ENCODE data around the gene ANXA1.

Gene ANXA1

DNA sequence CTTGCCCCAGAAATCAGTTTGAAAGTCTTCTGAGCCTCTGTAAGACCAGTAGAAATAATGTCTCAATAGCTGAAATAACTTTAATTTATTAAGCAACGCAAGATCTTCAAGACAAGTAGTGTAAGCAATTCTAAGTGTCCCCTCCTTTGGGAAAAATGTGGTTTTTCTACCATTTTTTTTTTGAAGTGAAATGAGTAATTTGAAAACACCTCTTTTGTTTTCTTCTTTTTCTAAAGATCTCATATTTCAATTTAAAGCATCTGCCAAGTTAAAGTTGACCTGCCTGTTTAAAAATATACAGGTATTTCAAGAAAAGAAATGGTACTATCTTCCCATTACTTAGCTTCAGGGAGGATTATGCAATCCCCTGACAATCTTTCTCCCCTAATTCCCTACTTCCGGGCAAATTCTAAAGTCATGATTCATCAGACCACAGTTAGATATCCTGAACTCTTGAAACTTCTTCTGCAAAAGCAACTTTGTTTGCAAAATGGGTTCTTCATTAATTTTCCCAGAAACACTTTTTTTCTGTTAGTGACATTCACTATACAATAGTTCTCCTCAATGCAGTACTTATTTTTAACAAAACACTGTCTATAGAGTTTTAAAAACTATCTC is 7.8 kb upstream of the ANXA1 start:
- H2AFZ ChIP-seq (ENCODE audit: low read length) = no peak overlapping the region
- H3K36me3 ChIP-seq (ENCODE audit: insufficient read depth, low read length) = no peaks in the 10 kb centered on the region
- H3K79me2 ChIP-seq (ENCODE audit: insufficient read depth, low read length) = no peaks in the 10 kb centered on the region
- no peak overlapping the region for H3K27ac ChIP-seq (ENCODE audit: low read depth, low read length, poor library complexity, severe bottlenecking)
- no peaks in the 10 kb centered on the region for H3K27me3 ChIP-seq (ENCODE audit: insufficient read depth, low read length)
- no peak overlapping the region for H3K9ac ChIP-seq (ENCODE audit: low read length)
- no peaks in the 10 kb centered on the region for H3K9me3 ChIP-seq (ENCODE audit: low read length)
- no peaks in the 10 kb centered on the region for H3F3A ChIP-seq (ENCODE audit: insufficient read depth, low read length)
- H3K4me1 ChIP-seq (ENCODE audit: insufficient read depth, low read length, severe bottlenecking) = peaks cover 8% of the 10 kb centered on the region
- H3K4me3 ChIP-seq (ENCODE audit: low read depth, low read length, poor library complexity, severe bottlenecking) = no peak overlapping the region
- H3K4me2 ChIP-seq (ENCODE audit: low read length) = no peak overlapping the region
- H3K9me2 ChIP-seq (ENCODE audit: low read depth, low read length) = no peaks in the 10 kb centered on the region
- H4K20me1 ChIP-seq (ENCODE audit: insufficient read depth, low read length) = no peaks in the 10 kb centered on the region
- no peak for TF ChIP-seq EZH2 (IDR thresholded peaks at IDR 0.05; ENCODE audit: borderline replicate concordance, low read length)
- TF ChIP-seq, protein P1, sequence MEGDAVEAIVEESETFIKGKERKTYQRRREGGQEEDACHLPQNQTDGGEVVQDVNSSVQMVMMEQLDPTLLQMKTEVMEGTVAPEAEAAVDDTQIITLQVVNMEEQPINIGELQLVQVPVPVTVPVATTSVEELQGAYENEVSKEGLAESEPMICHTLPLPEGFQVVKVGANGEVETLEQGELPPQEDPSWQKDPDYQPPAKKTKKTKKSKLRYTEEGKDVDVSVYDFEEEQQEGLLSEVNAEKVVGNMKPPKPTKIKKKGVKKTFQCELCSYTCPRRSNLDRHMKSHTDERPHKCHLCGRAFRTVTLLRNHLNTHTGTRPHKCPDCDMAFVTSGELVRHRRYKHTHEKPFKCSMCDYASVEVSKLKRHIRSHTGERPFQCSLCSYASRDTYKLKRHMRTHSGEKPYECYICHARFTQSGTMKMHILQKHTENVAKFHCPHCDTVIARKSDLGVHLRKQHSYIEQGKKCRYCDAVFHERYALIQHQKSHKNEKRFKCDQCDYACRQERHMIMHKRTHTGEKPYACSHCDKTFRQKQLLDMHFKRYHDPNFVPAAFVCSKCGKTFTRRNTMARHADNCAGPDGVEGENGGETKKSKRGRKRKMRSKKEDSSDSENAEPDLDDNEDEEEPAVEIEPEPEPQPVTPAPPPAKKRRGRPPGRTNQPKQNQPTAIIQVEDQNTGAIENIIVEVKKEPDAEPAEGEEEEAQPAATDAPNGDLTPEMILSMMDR (IDR thresholded peaks at IDR 0.05; ENCODE audit: low read length) = no peak

DNA sequence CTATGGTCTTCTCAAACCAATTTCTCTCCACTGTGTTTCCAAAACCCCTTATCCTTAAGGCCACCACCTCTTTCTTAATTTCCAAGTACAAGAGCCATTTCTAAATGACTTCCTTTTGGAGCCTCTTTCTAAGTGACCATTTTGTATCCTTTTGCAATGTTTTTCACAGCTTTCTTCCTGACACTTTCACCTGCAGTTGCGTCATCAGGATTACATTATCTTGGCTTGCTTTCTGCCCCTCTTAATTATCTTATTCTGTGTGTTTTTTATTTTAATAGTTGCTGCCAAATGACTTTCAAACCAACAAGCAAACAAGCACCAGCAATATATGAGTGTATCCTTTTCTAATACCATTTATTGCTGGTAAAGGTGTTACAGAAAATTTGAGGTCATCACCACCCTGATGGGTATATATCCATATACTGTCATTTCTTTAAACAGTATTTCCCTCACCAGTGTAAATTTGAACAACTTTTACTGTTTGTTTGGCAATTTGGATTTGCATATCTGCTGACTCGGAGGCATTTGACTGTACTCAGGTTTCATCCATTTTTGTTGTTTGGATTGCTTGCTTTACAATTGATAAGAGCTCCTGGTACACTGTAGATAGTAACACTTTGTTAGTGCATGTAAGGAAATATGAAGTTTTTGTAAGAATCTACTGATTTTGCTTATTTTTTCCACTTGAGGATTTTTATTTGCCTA is 5.4 kb upstream of the ANXA1 start:
- H3K9me2 ChIP-seq (ENCODE audit: low read depth, low read length) = no peaks in the 10 kb centered on the region
- no peak overlapping the region for H3K9ac ChIP-seq (ENCODE audit: low read length)
- H3K27ac ChIP-seq (ENCODE audit: low read depth, low read length, poor library complexity, severe bottlenecking) = no peak overlapping the region
- no peaks in the 10 kb centered on the region for H3F3A ChIP-seq (ENCODE audit: insufficient read depth, low read length)
- H3K36me3 ChIP-seq (ENCODE audit: insufficient read depth, low read length) = no peaks in the 10 kb centered on the region
- TF ChIP-seq, protein P1 (IDR thresholded peaks at IDR 0.05; ENCODE audit: low read length) = no peak
- H3K4me1 ChIP-seq (ENCODE audit: insufficient read depth, low read length, severe bottlenecking) = peaks cover 8% of the 10 kb centered on the region
- no peak overlapping the region for H3K4me3 ChIP-seq (ENCODE audit: low read depth, low read length, poor library complexity, severe bottlenecking)
- H3K79me2 ChIP-seq (ENCODE audit: insufficient read depth, low read length) = no peaks in the 10 kb centered on the region
- no peaks in the 10 kb centered on the region for H3K27me3 ChIP-seq (ENCODE audit: insufficient read depth, low read length)
- no peak overlapping the region for H3K4me2 ChIP-seq (ENCODE audit: low read length)
- no peaks in the 10 kb centered on the region for H4K20me1 ChIP-seq (ENCODE audit: insufficient read depth, low read length)
- H3K9me3 ChIP-seq (ENCODE audit: low read length) = no peaks in the 10 kb centered on the region
- no peak overlapping the region for H2AFZ ChIP-seq (ENCODE audit: low read length)

- H2AFZ ChIP-seq (ENCODE audit: low read length) = no peak overlapping the region
- H3K9ac ChIP-seq (ENCODE audit: low read length) = no peak overlapping the region
- H3K36me3 ChIP-seq (ENCODE audit: insufficient read depth, low read length) = no peaks in the 10 kb centered on the region
- H3K4me2 ChIP-seq (ENCODE audit: low read length) = no peak overlapping the region
- H3K4me3 ChIP-seq (ENCODE audit: low read depth, low read length, poor library complexity, severe bottlenecking) = no peak overlapping the region
- H4K20me1 ChIP-seq (ENCODE audit: insufficient read depth, low read length) = no peaks in the 10 kb centered on the region
- TF ChIP-seq, protein P1 (IDR thresholded peaks at IDR 0.05; ENCODE audit: low read length) = no peak
- no peak for TF ChIP-seq EZH2 (IDR thresholded peaks at IDR 0.05; ENCODE audit: borderline replicate concordance, low read length)
- no peaks in the 10 kb centered on the region for H3K9me3 ChIP-seq (ENCODE audit: low read length)
- H3K9me2 ChIP-seq (ENCODE audit: low read depth, low read length) = no peaks in the 10 kb centered on the region
- H3K79me2 ChIP-seq (ENCODE audit: insufficient read depth, low read length) = no peaks in the 10 kb centered on the region
- H3K4me1 ChIP-seq (ENCODE audit: insufficient read depth, low read length, severe bottlenecking) = peaks cover 8% of the 10 kb centered on the region
- no peaks in the 10 kb centered on the region for H3K27me3 ChIP-seq (ENCODE audit: insufficient read depth, low read length)
- no peak overlapping the region for H3K27ac ChIP-seq (ENCODE audit: low read depth, low read length, poor library complexity, severe bottlenecking)
- H3F3A ChIP-seq (ENCODE audit: insufficient read depth, low read length) = no peaks in the 10 kb centered on the region
These were observed 3.2 kb upstream of the ANXA1 start for GRCh38 chr9:73148447-73148937.

All from OCI-LY1 (cell line).